ENCODE measurements around the gene CALHM3. TPM values are rescaled to one million over a fixed set of nuclear protein-coding genes. Genes with fewer than 3 reads are reported as not detected.

The CALHM3 gene
- total RNA-seq, 1 donor from 2014 or later, result not detected

DNA sequence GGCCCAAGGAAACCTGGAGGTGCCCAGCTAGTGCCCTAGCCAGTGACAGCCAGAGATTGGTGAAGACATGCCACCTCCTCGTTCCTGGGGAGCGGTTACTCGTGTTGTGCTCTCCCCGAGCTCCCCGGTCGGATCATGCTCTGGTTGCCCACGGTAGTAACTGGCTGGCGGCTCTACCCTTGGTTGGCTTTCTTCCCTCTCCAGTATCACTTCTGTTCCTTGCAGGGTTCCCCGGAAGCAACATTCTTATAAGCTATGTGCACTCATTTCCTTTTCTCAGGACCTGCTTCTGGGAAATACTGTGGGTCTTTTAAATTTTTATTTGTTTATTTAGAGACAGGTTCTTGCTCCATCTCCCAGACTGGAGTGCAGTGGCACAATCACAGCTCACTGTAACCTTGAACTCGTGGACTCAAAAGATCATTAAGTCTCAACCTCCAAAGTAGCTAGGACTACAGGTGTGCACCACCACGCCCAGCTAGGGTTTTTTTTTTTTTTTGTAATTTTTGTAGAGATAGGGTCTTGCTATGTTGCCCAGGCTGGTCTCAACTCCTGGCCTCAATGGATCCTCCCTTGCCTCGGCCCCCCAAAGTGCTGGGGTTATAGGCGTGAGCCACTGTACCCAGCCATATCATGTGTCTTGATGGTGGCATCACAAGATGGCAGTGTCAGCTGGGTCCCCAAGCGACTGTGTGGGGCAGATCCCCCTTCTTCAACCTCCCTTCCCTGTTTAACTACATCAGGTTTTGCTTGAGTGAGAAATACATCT lies 13.4 kb downstream of the CALHM3 start:
- Mint-ChIP-seq H3K4me3 (ENCODE audit: unreplicated experiment) (no peak overlapping the region), H3K27me3 (ENCODE audit: low read depth, unreplicated experiment) (peaks cover 6% of the 10 kb centered on the region), H3K27ac (ENCODE audit: unreplicated experiment) (no peak overlapping the region), H3K9me3 (ENCODE audit: unreplicated experiment) (peaks cover 2% of the 10 kb centered on the region), H3K36me3 (ENCODE audit: low read depth, unreplicated experiment) (no peaks in the 10 kb centered on the region), H3K4me1 (ENCODE audit: low read depth, unreplicated experiment) (peaks cover 18% of the 10 kb centered on the region)
- FAIRE-seq (no peak), DNase-seq (ENCODE audit: low read depth) (no peak)
- Histone ChIP-seq H4K20me1 (ENCODE audit: insufficient read depth, low read length) (no peaks in the 10 kb centered on the region), H3K4me1 (ENCODE audit: insufficient read depth, low read length) (no peaks in the 10 kb centered on the region), H2AFZ (ENCODE audit: low read depth, low read length) (no peak overlapping the region), H3K27ac (ENCODE audit: low read depth, low read length) (no peak overlapping the region), H3K4me3 (ENCODE audit: insufficient read depth, low read depth, low read length) (no peak overlapping the region), H3K4me2 (ENCODE audit: low read length) (no peak overlapping the region), H3K9ac (ENCODE audit: low read length) (no peak overlapping the region), H3K27me3 (ENCODE audit: insufficient read depth, low read length) (peaks cover 27% of the 10 kb centered on the region), H3K36me3 (ENCODE audit: insufficient read depth, low read length) (no peaks in the 10 kb centered on the region), H3K79me2 (ENCODE audit: insufficient read depth, low read length) (no peaks in the 10 kb centered on the region), H3K9me3 (ENCODE audit: insufficient read depth, low read depth, low read length) (no peaks in the 10 kb centered on the region)
- TF ChIP-seq, protein P1, sequence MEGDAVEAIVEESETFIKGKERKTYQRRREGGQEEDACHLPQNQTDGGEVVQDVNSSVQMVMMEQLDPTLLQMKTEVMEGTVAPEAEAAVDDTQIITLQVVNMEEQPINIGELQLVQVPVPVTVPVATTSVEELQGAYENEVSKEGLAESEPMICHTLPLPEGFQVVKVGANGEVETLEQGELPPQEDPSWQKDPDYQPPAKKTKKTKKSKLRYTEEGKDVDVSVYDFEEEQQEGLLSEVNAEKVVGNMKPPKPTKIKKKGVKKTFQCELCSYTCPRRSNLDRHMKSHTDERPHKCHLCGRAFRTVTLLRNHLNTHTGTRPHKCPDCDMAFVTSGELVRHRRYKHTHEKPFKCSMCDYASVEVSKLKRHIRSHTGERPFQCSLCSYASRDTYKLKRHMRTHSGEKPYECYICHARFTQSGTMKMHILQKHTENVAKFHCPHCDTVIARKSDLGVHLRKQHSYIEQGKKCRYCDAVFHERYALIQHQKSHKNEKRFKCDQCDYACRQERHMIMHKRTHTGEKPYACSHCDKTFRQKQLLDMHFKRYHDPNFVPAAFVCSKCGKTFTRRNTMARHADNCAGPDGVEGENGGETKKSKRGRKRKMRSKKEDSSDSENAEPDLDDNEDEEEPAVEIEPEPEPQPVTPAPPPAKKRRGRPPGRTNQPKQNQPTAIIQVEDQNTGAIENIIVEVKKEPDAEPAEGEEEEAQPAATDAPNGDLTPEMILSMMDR (IDR thresholded peaks at IDR 0.05; ENCODE audit: insufficient read depth, low read depth, low read length), result no peak
- TF ChIP-seq EZH2 (IDR thresholded peaks at IDR 0.05; ENCODE audit: insufficient read depth, low read length), result no peak

DNA sequence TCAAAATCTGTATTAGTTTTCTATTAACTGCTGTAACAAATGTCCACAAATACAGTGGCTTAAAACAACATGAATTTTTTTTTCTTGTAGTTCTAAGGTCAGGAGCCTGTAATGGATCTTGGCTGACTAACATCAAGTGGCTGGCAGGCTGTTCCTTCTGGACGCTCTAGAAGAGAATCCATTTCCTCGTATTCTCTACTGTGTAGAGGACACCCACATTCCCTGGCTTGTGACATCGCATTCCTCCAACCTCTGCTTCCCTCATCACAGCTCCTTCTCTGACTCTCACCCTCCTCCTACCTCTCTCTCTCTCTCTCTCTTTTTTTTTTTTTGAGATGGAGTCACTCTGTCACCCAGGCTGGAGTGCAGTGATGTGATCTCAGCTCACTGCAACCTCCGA lies 15.5 kb downstream of the CALHM3 start:
- Mint-ChIP-seq H3K4me1 (ENCODE audit: low read depth, unreplicated experiment) (peaks cover 22% of the 10 kb centered on the region), H3K4me3 (ENCODE audit: unreplicated experiment) (no peak overlapping the region), H3K9me3 (ENCODE audit: unreplicated experiment) (no peaks in the 10 kb centered on the region), H3K27ac (ENCODE audit: unreplicated experiment) (no peak overlapping the region), H3K27me3 (ENCODE audit: low read depth, unreplicated experiment) (peaks cover 5% of the 10 kb centered on the region), H3K36me3 (ENCODE audit: low read depth, unreplicated experiment) (no peaks in the 10 kb centered on the region)
- no peaks in the 10 kb centered on the region for H4K20me1 ChIP-seq (ENCODE audit: insufficient read depth, low read length)
- TF ChIP-seq, protein P1 (IDR thresholded peaks at IDR 0.05; ENCODE audit: insufficient read depth, low read depth, low read length), result no peak
- no peak for TF ChIP-seq EZH2 (IDR thresholded peaks at IDR 0.05; ENCODE audit: insufficient read depth, low read length)
- H3K4me3 ChIP-seq (ENCODE audit: insufficient read depth, low read depth, low read length), result no peak overlapping the region
- no peak overlapping the region for H3K27ac ChIP-seq (ENCODE audit: low read depth, low read length)
- FAIRE-seq (no peak), DNase-seq (ENCODE audit: low read depth) (no peak)
- no peak overlapping the region for H2AFZ ChIP-seq (ENCODE audit: low read depth, low read length)
- H3K4me1 ChIP-seq (ENCODE audit: insufficient read depth, low read length), result no peaks in the 10 kb centered on the region
- peaks cover 21% of the 10 kb centered on the region for H3K27me3 ChIP-seq (ENCODE audit: insufficient read depth, low read length)
- H3K4me2 ChIP-seq (ENCODE audit: low read length), result no peak overlapping the region
- H3K79me2 ChIP-seq (ENCODE audit: insufficient read depth, low read length), result no peaks in the 10 kb centered on the region
- no peaks in the 10 kb centered on the region for H3K36me3 ChIP-seq (ENCODE audit: insufficient read depth, low read length)
- no peak overlapping the region for H3K9ac ChIP-seq (ENCODE audit: low read length)
- H3K9me3 ChIP-seq (ENCODE audit: insufficient read depth, low read depth, low read length), result no peaks in the 10 kb centered on the region

DNA sequence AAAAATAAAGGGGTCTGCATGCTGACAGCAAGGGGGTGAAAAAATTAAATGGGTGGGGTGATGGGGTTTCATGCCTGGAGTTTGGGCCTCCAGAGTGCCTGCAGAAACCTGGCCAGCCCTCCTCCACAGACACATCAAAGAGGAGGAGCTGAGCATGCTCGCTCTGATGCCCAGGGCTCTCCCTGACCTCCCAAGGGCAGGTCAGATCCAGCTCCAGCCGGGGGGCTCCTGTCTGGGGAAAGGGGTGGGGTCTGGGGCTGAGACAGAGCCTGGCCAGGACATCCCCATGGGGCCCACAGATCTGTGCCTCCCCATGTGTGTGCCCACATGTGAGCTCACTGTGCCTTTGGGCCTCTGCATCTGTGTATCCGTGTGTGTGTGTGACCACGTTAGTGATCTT lies 19.4 kb downstream of the CALHM3 start:
- peaks cover 10% of the 10 kb centered on the region for H3K4me1 Mint-ChIP-seq (ENCODE audit: low read depth, unreplicated experiment)
- no peak for FAIRE-seq
- peaks cover under 1% of the 10 kb centered on the region for H3K36me3 Mint-ChIP-seq (ENCODE audit: low read depth, unreplicated experiment)
- peaks cover 8% of the 10 kb centered on the region for H3K27me3 Mint-ChIP-seq (ENCODE audit: low read depth, unreplicated experiment)
- H2AFZ ChIP-seq (ENCODE audit: low read depth, low read length), result no peak overlapping the region
- H3K27me3 ChIP-seq (ENCODE audit: insufficient read depth, low read length), result peaks cover 16% of the 10 kb centered on the region
- H3K36me3 ChIP-seq (ENCODE audit: insufficient read depth, low read length), result no peaks in the 10 kb centered on the region
- TF ChIP-seq, protein P1 (IDR thresholded peaks at IDR 0.05; ENCODE audit: insufficient read depth, low read depth, low read length), result no peak
- no peak for TF ChIP-seq EZH2 (IDR thresholded peaks at IDR 0.05; ENCODE audit: insufficient read depth, low read length)
- H3K4me1 ChIP-seq (ENCODE audit: insufficient read depth, low read length), result no peaks in the 10 kb centered on the region
- no peak overlapping the region for H3K27ac Mint-ChIP-seq (ENCODE audit: unreplicated experiment)
- no peaks in the 10 kb centered on the region for H4K20me1 ChIP-seq (ENCODE audit: insufficient read depth, low read length)
- H3K9me3 Mint-ChIP-seq (ENCODE audit: unreplicated experiment), result peaks cover under 1% of the 10 kb centered on the region
- H3K4me3 Mint-ChIP-seq (ENCODE audit: unreplicated experiment), result no peak overlapping the region
- H3K4me3 ChIP-seq (ENCODE audit: insufficient read depth, low read depth, low read length), result no peak overlapping the region
- no peak overlapping the region for H3K27ac ChIP-seq (ENCODE audit: low read depth, low read length)
- no peaks in the 10 kb centered on the region for H3K79me2 ChIP-seq (ENCODE audit: insufficient read depth, low read length)
- H3K9ac ChIP-seq (ENCODE audit: low read length), result no peak overlapping the region
- no peak for DNase-seq (ENCODE audit: low read depth)
- no peaks in the 10 kb centered on the region for H3K9me3 ChIP-seq (ENCODE audit: insufficient read depth, low read depth, low read length)
- H3K4me2 ChIP-seq (ENCODE audit: low read length), result no peak overlapping the region
